GM21737 (cell line): ENCODE measurements around the gene RUVBL2.

Experiments used
- ATAC-seq: cut with Tn5 transposase; IDR thresholded peaks from one replicate; pipeline ENCODE4 v1.9.1; 2021; ENCODE audit warnings: mild to moderate bottlenecking, moderate library complexity; ENCODE audit not compliant: unreplicated experiment

RUVBL2 gene

GRCh38 chr19:48987323-48987722, 6.4 kb upstream of the RUVBL2 start:
- no peak for ATAC-seq

- ATAC-seq, result no peak
These were observed 5.4 kb upstream of the RUVBL2 start for GRCh38 chr19:48988286-48988685.

DNA sequence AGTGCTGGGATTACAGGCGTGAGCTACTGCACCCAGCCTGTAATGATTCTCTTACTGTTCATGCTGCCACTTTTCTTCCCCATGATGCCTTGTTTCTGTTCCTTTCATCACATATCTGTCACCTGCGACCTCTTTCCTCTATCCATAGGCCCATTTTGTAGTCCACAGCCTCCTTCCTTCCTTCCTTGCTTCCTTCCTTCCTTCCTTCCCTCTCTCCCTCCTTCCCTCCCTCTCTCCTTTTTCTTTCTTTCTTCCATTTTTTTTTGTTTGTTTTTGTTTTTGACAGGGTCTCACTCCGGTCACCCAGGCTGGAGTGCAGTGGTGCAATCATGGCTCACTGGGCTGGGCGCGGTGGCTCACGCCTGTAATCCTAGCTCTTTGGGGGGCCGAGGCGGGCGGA, 4.8 kb upstream of the RUVBL2 start:
- ATAC-seq, result no peak

DNA sequence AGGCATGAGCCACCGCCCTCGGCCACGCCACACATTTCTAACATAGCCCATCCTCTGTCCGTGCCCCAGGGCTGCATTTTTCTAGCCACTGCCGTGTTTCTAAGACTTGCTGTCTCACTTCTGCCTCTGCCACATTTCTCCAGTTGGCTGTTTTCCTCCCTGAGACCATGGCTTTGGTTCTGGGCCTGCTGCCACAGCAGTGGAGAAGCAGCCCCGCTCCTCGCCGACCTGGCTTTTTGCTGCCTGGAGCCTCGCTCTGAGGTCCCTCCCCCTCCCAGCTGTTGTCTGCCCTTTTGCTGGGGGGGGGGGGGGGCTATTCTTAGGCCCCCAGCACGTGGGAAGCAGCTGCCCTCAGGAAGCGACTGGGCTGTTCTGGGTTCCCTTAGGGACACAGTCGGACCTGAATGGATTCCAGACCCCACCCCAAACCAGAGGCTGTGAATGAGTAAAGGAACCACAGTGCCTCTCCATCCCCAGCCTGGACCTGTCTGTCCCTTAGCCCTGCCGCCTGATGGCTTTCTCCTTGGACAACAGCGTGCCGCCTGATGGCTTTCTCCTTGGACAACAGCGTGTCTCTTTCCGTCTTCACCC, 3.9 kb upstream of the RUVBL2 start:
- no peak for ATAC-seq

- no peak for ATAC-seq
These were observed 3.3 kb upstream of the RUVBL2 start for GRCh38 chr19:48990400-48990799.

GRCh38 chr19:48991011-48991609, 2.6 kb upstream of the RUVBL2 start:
- no peak for ATAC-seq

DNA sequence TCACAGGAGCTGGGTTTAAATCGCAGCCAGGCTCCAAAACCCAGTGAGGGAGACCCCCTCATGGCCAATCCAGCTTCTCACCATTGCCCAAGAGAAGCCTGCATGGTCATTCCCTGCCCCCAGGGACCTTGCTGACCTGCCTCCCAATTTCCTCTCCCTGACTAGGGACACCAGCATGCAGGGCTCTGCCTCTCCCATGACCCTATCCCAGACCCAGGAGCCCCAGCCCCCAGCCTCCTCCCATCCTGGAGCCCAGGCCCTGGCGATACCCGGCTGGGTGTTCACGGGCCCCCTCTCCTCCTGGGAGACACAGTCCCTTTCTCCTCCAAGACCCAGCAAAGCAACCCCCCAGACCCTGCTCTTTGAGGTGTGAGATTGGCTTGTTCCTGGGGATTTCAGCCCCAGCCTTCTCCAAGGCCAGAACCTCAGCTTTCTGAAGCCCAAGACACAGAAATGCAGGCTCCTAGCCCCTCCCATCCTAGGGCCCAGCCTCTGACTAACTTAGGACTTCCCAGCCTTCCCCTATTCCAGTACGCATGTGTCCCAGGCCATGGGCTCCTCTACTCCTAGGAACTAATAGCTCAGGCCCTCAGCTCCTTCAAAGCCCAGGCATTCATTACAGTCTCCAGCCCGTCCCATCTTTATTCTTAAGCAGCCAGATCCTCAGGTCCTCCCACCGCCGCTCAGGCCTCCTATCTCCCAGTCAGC, 1.7 kb upstream of the RUVBL2 start:
- ATAC-seq, result no peak

- ATAC-seq, result peak; percentile 9
These were observed 1.0 kb upstream of the RUVBL2 start for GRCh38 chr19:48992581-48993174.

GRCh38 chr19:48994035-48994386, 324 bp downstream of the RUVBL2 start:
- no peak for ATAC-seq

DNA sequence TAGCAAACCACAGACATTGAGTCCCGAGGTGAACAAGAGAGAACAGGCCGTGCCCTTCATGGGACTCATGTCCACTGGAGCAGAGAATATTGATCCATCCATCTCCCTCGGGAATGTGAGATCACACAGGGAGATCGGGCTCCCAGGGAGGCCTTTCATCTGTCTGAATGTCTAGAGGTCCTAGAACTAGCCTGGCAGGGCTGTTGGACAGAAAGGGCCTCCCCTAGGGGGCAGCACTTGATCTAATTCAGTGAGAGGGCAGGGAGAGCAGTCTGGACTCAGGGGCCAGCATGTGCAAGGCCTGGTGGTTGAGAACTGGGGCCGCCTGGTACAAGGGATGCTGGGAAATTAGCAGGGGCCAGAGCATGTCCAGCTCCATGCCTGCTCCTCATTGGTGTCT, 4.3 kb downstream of the RUVBL2 start:
- no peak for ATAC-seq

- ATAC-seq, result no peak
These were observed 6.0 kb downstream of the RUVBL2 start for GRCh38 chr19:48999481-49000325.

DNA sequence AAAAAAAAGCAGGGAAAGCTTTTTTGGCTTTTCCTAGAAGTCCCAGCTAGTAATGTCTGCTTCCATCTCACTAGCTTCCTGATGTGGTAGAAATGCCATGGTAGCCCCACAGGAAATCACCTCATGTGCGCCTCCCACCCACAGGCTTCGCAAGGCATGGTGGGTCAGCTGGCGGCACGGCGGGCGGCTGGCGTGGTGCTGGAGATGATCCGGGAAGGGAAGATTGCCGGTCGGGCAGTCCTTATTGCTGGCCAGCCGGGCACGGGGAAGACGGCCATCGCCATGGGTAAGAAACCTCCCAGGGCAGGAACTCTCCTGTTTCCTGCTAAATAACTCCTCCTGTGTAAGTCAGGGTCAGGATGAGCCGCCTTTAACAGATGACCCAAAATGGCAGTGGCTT, 10.4 kb downstream of the RUVBL2 start:
- no peak for ATAC-seq

DNA sequence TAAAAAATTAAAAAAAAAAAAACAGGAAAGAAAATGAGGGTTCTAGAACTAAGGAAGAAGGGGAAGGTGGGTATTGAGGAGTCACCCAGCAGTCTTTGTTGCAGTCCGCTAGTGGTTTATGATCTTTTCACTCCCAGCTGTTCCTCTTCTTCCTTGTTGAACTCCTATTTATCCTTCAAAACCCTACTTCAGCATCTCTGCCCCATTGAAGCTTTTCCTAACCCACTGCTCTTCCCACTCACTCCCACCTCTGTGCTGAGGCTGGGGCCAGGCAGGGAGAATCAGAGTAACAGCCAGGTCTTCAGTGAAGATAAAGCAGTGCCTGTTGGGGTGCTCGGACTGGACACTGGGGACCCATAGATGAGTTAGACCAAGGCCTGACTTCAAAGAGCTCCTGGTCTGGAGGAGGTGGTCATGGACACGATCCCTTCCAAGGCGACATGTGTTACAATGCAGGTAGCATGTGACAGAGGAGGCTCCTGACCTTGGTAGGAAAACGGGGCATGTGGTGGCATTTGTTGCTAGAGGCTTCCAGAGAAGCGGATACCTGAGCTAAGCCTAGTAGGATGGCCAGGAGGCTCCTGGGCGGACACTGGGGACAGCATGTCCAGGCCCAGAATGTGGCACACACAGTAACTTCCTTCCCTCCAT, 11.4 kb downstream of the RUVBL2 start:
- ATAC-seq, result no peak

DNA sequence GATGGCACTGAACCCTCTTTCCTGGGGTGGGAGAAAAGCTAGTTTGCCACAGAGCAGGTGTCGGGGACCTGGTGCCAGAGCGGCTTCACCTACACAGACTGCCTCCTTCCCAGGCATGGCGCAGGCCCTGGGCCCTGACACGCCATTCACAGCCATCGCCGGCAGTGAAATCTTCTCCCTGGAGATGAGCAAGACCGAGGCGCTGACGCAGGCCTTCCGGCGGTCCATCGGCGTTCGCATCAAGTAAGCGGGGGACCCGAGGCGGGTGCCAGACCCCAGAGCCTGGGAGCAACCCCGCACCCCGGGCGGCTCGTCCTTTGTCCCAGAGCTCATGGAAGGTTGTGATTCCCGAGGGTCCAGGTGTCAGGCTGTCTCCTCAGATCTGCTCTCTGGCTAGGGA, 13.2 kb downstream of the RUVBL2 start:
- no peak for ATAC-seq

GRCh38 chr19:49009828-49010227, 16.1 kb downstream of the RUVBL2 start:
- no peak for ATAC-seq

- no peak for ATAC-seq
These were observed 16.8 kb downstream of the RUVBL2 start for GRCh38 chr19:49010453-49010852.

DNA sequence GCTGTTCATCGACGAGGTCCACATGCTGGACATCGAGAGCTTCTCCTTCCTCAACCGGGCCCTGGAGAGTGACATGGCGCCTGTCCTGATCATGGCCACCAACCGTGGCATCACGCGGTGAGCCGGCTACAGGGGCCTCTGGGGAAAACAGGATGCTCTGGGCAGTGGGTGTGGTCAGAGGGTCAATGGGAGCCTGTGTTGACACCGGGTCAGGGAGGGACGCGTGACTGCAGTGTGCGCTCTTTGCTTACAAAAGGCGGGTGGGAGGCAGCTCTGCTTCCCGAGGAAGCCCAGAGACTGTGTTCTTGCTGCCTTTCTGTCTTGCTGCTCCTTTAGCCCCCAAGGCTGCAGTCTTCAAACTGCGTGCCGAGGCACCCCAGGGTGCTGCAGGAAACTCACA, 17.5 kb downstream of the RUVBL2 start:
- no peak for ATAC-seq

DNA sequence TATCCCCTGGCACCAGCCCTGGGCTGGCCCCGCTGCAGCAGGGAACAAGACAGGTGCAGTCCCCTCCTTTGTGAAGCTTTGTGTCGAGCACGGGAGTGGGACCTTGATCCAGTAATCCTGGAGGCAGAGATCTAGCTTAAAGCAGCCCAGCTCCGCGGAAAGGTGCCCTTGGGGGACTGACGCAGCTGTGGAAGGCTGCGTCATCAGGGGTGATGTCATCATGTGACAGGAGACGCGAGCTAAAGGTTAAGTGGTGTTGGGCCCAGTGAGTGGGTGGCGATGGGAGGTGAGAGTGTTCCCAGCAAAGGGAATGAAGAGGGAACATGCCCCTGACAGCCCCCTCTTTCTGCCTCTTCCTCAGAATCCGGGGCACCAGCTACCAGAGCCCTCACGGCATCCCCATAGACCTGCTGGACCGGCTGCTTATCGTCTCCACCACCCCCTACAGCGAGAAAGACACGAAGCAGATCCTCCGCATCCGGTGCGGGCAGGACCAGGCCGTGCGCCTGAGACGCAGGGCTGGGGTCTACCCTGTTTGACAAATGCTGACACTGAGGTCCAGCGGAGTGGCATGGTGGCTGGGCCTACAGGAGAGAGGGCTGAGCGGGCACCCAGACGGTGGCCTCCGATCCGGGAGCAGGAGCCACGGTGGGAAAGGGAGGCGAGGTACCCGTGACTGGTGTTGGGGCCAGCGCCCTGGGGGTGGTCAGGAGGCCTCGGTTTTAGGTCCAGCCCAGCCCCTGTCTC, 20.6 kb downstream of the RUVBL2 start:
- no peak for ATAC-seq

DNA sequence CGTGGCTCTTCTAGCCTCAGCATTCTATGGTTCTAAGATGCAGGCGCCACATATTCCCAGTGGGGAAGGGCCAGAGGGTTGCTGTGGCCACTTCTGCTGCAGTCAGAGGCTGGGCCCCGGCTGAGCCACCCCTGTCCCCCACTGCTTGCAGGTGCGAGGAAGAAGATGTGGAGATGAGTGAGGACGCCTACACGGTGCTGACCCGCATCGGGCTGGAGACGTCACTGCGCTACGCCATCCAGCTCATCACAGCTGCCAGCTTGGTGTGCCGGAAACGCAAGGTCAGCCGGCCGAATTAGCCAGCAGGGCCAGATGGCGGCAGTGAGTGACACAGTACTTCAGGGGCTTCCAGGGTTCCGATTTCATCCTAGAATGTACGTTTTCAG, 21.2 kb downstream of the RUVBL2 start:
- ATAC-seq, result no peak
